DOHH2 (cell line): ENCODE data around the gene RPAP2.
"Not testable (repeated sequence)": the region's sequence is repeated elsewhere in the genome, so short reads cannot be mapped to it uniquely, and the experiment has no call there.

Experiments used
- H3F3A ChIP-seq: fragments of 200-600 bp; sonication (generic), shearing (Covaris generic); 2 replicates; pipeline ENCODE4 v1.6.0; 2016; ENCODE audit warnings: antibody characterized with exemption, mild to moderate bottlenecking; ENCODE audit not compliant: control insufficient read depth, insufficient read depth
- H3K27ac ChIP-seq: fragments of 200-600 bp; sonication (generic); 2 replicates; pipeline ENCODE4 v1.5.1; 2014; ENCODE audit warnings: low read depth, mild to moderate bottlenecking, low read length, moderate library complexity
- H3K27me3 ChIP-seq: fragments of 200-600 bp; sonication (generic); 2 replicates; pipeline ENCODE4 v1.6.1; 2014; ENCODE audit warnings: mild to moderate bottlenecking, low read length, mixed read lengths; ENCODE audit not compliant: control insufficient read depth
- H3K36me3 ChIP-seq: fragments of 200-600 bp; sonication (generic); 2 replicates; pipeline ENCODE4 v1.6.1; 2014; ENCODE audit warnings: mild to moderate bottlenecking, low read length, moderate library complexity, mixed read lengths; ENCODE audit not compliant: control insufficient read depth
- H3K4me1 ChIP-seq: fragments of 200-600 bp; sonication (generic); 2 replicates; pipeline ENCODE4 v1.6.1; 2014; ENCODE audit warnings: mild to moderate bottlenecking, low read length, mixed read lengths; ENCODE audit not compliant: control insufficient read depth
- H3K4me2 ChIP-seq: fragments of 200-600 bp; sonication (generic); 2 replicates; pipeline ENCODE4 v1.6.0; 2014; ENCODE audit warnings: mild to moderate bottlenecking, low read length, moderate library complexity
- H3K4me3 ChIP-seq: fragments of 200-600 bp; sonication (generic); 2 replicates; pipeline ENCODE4 v1.5.1; 2014; ENCODE audit warnings: mild to moderate bottlenecking, low read length, mixed read lengths
- H3K79me2 ChIP-seq: fragments of 200-600 bp; sonication (generic); 2 replicates; pipeline ENCODE4 v1.6.1; 2014; ENCODE audit warnings: mild to moderate bottlenecking, low read length, mixed read lengths; ENCODE audit not compliant: control insufficient read depth
- H3K9me2 ChIP-seq: fragments of 200-600 bp; sonication (generic); replicated peaks from 2 replicates; pipeline ENCODE4 v1.6.1; 2014; ENCODE audit warnings: mild to moderate bottlenecking, low read length, mixed read lengths; ENCODE audit not compliant: control insufficient read depth
- H3K9me3 ChIP-seq: fragments of 200-600 bp; sonication (generic); 2 replicates; pipeline ENCODE4 v1.6.1; 2014; ENCODE audit warnings: antibody characterized with exemption, low read length, mixed read lengths; ENCODE audit not compliant: control insufficient read depth, insufficient read depth
- H4K20me1 ChIP-seq: fragments of 200-600 bp; sonication (generic); 2 replicates; pipeline ENCODE4 v1.6.0; 2014; ENCODE audit warnings: low read depth, mild to moderate bottlenecking, antibody characterized with exemption, low read length, moderate library complexity; ENCODE audit not compliant: control insufficient read depth, insufficient read depth
- CTCF ChIP-seq: fragments of 200-600 bp; sonication (generic); IDR thresholded peaks from one replicate; pipeline ENCODE4 v1.5.1; 2014; ENCODE audit warnings: antibody characterized with exemption, mild to moderate bottlenecking, low read depth, low read length; ENCODE audit not compliant: poor library complexity, severe bottlenecking
- EZH2phosphoT487 ChIP-seq: fragments of 200-600 bp; sonication (generic); IDR thresholded peaks from 2 replicates; pipeline ENCODE4 v1.6.1; 2017; ENCODE audit warnings: borderline replicate concordance, mild to moderate bottlenecking, antibody characterized with exemption, low read length, moderate library complexity, mixed read lengths

The RPAP2 gene

DNA sequence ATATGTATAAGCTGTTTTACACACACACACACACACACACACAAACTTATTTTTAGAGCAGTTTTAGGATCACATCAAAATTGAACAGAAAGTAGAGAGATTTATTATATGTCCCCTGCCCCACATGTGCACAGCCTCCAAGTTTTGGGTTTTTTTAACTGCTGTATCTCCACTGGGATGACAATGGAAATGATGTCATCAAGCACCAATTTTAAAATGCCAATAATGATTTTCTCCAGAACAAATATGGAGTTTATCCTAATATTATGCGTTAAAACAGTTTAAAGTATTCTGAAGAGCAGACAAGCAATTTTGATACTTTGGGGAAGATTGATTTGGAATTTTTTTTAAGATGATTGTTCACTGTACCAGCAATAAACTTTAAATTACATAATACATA lies 131.2 kb downstream of the RPAP2 start:
- H3K79me2 ChIP-seq: no peaks in the 10 kb centered on the region

DNA sequence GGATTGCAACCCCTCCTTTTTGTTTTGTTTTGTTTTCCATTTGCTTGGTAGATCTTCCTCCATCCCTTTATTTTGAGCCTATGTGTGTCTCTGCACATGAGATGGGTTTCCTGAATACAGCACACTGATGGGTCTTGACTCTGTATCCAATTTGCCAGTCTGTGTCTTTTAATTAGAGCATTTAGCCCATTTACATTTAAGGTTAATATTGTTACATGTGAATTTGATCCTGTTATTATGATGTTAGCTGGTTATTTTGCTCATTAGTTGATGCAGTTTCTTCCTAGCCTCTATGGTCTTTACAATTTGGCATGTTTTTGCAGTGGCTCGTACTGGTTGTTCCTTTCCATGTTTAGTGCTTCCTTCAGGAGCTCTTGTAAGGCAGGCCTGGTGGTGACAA lies 135.7 kb downstream of the RPAP2 start:
- H3K9me3 ChIP-seq, H3K79me2 ChIP-seq, H3K36me3 ChIP-seq, H3K4me2 ChIP-seq, H3F3A ChIP-seq, H3K27me3 ChIP-seq, H3K27ac ChIP-seq, H3K9me2 ChIP-seq, H3K4me3 ChIP-seq, H3K4me1 ChIP-seq, H4K20me1 ChIP-seq: not testable (repeated sequence)

More for the DNA sequence above, 131.2 kb downstream of the RPAP2 start:
- H3K9me2 ChIP-seq: no peaks in the 10 kb centered on the region
- no peak overlapping the region for H3K27ac ChIP-seq
- H4K20me1 ChIP-seq: no peaks in the 10 kb centered on the region
- H3K9me3 ChIP-seq: no peaks in the 10 kb centered on the region
- H3K4me2 ChIP-seq: no peak overlapping the region
- TF ChIP-seq EZH2phosphoT487 (no peak), CTCF (no peak)
- no peak overlapping the region for H3K4me3 ChIP-seq
- H3K36me3 ChIP-seq: no peaks in the 10 kb centered on the region
- H3F3A ChIP-seq: no peaks in the 10 kb centered on the region
- H3K27me3 ChIP-seq: peaks cover 4% of the 10 kb centered on the region
- no peaks in the 10 kb centered on the region for H3K4me1 ChIP-seq

- no peak overlapping the region for H3K4me3 ChIP-seq
- H3K9me2 ChIP-seq: no peaks in the 10 kb centered on the region
- H3K79me2 ChIP-seq: no peaks in the 10 kb centered on the region
- no peaks in the 10 kb centered on the region for H3K9me3 ChIP-seq
- no peaks in the 10 kb centered on the region for H3K4me1 ChIP-seq
- no peaks in the 10 kb centered on the region for H4K20me1 ChIP-seq
- TF ChIP-seq EZH2phosphoT487: no peak
- TF ChIP-seq CTCF: no peak
- no peaks in the 10 kb centered on the region for H3K36me3 ChIP-seq
- H3K4me2 ChIP-seq: no peak overlapping the region
- no peaks in the 10 kb centered on the region for H3F3A ChIP-seq
- H3K27me3 ChIP-seq: no peaks in the 10 kb centered on the region
- H3K27ac ChIP-seq: no peak overlapping the region
Measured at GRCh38 chr1:92439291-92439690, 140.4 kb downstream of the RPAP2 start.

GRCh38 chr1:92441316-92441696 lies 142.4 kb downstream of the RPAP2 start:
- Histone ChIP-seq H3K27me3 (0 out of 2 replicates have a peak, but pooled peaks cover 2% of the 10 kb centered on the region), H3K4me1 (no peaks in the 10 kb centered on the region), H3K79me2 (no peaks in the 10 kb centered on the region), H3K4me2 (no peak overlapping the region), H3K4me3 (no peak overlapping the region), H4K20me1 (no peaks in the 10 kb centered on the region), H3K9me2 (no peaks in the 10 kb centered on the region), H3K36me3 (no peaks in the 10 kb centered on the region), H3K27ac (no peak overlapping the region), H3F3A (no peaks in the 10 kb centered on the region), H3K9me3 (no peaks in the 10 kb centered on the region)
- TF ChIP-seq EZH2phosphoT487 (no peak), CTCF (no peak)
